RWPE1 (cell line): Measurements from ENCODE around the gene MAGI1.

ENCODE experiments used
- CTCF ChIA-PET: fragments of 350-600 bp; sonication (Branson Sonifier 250); formaldehyde crosslinking; extraction: SDS; loops from one replicate; lab custom pipeline; 2021; lab: Yijun Ruan, JAX
- POLR2A ChIA-PET: fragments of 400-600 bp; formaldehyde crosslinking; extraction: SDS; loops from one replicate; lab custom pipeline; 2020; ENCODE audit warnings: antibody characterized with exemption; ENCODE audit not compliant: low non-redundant PET; lab: Yijun Ruan, JAX
- DNase-seq: peaks from one replicate; pipeline ENCODE4 v3.0.0; 2012; ENCODE audit warnings: low spot score
- H3K27ac ChIP-seq: fragments of 450-650 bp; 2 replicates; pipeline ENCODE4 v1.5.1; 2017
- TF ChIP-seq, protein P1 (sequence below): fragments of 450-650 bp; conservative IDR thresholded peaks from 2 replicates; pipeline ENCODE4 v1.5.1; 2017; ENCODE audit warnings: low read depth, mild to moderate bottlenecking

MAGI1 gene

DNA sequence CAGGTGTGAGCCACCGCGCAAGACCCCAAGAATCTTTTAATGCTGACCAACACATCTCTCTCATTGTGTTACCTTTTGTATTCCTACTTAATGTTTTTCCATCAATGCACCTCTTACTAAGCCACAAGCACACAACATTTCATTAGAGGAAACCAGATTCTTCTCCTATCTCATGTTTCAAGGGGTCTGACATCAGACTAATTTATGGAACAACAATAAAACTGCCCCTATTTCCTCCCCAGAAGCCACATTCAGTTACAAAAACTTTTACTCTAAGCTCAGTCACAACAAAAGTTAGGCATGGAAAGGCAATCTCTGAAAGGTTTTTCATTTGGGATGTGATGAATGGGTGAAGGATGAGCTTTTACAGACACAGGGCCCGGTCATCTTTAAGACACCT lies 251.8 kb downstream of the MAGI1 start:
- ChIA-PET POLR2A (no interaction called here), CTCF (interaction anchor here (0.8 kb wide), 1 partner anchor 235 kb away, joined by 4 read pairs; no protein-coding TSS in a partner anchor)
- no peak for DNase-seq
- TF ChIP-seq, protein P1, sequence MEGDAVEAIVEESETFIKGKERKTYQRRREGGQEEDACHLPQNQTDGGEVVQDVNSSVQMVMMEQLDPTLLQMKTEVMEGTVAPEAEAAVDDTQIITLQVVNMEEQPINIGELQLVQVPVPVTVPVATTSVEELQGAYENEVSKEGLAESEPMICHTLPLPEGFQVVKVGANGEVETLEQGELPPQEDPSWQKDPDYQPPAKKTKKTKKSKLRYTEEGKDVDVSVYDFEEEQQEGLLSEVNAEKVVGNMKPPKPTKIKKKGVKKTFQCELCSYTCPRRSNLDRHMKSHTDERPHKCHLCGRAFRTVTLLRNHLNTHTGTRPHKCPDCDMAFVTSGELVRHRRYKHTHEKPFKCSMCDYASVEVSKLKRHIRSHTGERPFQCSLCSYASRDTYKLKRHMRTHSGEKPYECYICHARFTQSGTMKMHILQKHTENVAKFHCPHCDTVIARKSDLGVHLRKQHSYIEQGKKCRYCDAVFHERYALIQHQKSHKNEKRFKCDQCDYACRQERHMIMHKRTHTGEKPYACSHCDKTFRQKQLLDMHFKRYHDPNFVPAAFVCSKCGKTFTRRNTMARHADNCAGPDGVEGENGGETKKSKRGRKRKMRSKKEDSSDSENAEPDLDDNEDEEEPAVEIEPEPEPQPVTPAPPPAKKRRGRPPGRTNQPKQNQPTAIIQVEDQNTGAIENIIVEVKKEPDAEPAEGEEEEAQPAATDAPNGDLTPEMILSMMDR = no peak
- H3K27ac ChIP-seq = no peak overlapping the region

DNA sequence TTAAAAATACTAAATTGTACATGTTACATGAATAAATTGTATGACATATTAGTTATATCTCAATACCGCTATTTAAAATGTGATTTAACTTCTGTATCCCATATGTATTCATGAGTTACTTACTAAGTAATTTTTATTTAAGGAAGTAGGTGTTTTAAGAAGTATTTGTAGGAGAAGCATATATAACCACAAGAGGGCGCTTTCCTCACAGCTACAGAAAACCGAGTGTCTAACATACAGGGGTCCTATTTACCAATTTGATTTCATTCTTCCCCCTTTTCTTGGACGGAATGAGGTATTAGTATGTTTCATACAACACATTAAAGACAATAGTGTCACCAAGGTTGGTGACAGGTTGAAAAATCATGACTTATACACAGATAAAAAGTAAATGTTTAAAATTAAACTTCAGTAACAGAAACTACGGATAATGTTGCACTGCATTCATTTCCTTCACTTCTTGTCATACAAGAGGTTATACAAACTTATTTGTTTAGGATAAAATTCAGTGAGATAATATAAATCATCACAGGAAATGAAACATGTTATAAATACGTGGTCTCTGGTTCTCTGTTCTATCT lies 253.6 kb downstream of the MAGI1 start:
- no peak overlapping the region for H3K27ac ChIP-seq
- CTCF ChIA-PET = interaction anchor here (0.7 to 1.0 kb wide), 2 partner anchors 412 to 427 kb away, joined by 3 read pairs; no protein-coding TSS in a partner anchor
- TF ChIP-seq, protein P1 = peak; percentile 85
- POLR2A ChIA-PET = no interaction called here
- peak; percentile 15 for DNase-seq

DNA sequence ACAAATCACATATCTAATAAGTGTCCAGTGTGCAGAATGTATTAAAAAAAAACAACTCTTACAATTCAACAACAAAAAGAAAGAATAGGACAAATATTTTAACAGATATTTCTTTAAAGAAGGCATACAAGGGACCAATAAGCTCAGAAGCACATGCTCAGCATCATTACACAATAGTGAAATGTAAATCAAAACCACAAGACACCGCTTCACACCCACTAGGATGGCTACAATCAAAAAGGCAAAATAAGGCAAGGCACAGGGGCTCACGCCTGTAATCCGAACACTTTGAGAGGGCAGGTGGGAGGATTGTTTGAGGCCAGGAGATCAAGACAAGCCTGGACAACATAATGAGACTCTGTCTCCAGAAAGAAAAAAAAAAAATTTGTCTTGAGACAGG lies 255.6 kb downstream of the MAGI1 start:
- no peak overlapping the region for H3K27ac ChIP-seq
- TF ChIP-seq, protein P1 = no peak
- ChIA-PET POLR2A (no interaction called here), CTCF (interaction anchor here (0.7 kb wide), 1 partner anchor 173 kb away, joined by 3 read pairs; no protein-coding TSS in a partner anchor)
- no peak for DNase-seq

DNA sequence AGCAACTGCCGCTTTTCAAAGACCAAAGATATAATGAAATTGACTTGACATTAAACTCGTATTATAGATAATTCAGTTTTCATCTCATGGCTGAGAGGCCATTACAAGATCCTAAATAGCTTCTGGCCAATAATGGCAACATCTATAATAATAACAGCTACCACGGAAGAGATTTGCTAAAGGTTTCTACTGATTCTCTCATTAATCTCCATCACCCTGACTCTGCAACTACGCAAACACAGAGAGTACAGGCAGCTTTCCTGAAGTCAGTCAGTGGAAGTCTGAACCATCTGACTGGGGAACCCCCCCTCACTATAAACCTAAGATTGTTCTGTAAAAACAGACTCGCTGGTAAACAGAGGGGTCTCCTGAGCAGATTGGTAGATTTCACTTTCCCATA lies 257.1 kb downstream of the MAGI1 start:
- no peak overlapping the region for H3K27ac ChIP-seq
- ChIA-PET POLR2A (no interaction called here), CTCF (no interaction called here)
- DNase-seq = no peak
- TF ChIP-seq, protein P1 = no peak

DNA sequence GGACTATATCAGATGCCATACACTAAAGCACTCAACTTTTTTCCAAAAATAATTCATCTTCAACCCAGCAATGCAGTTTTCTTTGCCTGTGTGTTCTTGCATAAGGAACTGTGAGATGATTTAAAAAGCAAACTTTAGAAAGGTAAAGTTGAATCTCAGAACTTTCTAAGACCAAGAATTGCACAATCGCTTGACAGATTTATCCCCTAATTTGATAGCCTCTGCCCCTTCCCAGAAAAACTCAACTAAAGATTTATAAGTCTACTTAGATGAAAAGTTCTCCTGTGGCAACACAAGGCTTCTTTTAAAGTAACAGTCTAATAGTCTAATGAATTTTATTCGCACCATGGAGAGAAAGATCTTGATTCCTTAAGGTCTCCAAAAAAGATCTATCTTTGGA lies 259.3 kb downstream of the MAGI1 start:
- CTCF ChIA-PET = no interaction called here
- no peak overlapping the region for H3K27ac ChIP-seq
- DNase-seq = no peak
- POLR2A ChIA-PET = no interaction called here
- TF ChIP-seq, protein P1 = no peak

DNA sequence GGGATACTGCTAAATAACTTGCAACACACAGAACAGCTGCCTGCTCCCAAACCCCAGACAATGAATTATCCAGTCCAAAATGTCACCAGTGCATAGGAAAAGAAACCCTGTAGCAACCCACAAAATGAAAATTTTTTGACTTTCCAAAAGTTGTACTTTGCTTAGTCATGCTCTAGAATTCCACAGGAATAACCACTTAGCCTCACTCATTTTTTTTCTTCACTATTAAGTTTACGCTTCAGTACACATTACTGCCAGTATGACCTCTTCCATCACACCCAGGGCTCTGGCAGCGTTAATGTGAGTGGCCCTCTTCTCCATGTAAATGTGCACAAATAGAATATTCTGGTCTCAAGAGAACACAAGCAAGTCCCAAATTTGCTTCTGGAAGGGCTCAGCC lies 259.8 kb downstream of the MAGI1 start:
- ChIA-PET CTCF (no interaction called here), POLR2A (no interaction called here)
- H3K27ac ChIP-seq = no peak overlapping the region
- DNase-seq = no peak
- TF ChIP-seq, protein P1 = no peak
